ENCODE measurements around the gene NUP42.

NUP42 gene

DNA sequence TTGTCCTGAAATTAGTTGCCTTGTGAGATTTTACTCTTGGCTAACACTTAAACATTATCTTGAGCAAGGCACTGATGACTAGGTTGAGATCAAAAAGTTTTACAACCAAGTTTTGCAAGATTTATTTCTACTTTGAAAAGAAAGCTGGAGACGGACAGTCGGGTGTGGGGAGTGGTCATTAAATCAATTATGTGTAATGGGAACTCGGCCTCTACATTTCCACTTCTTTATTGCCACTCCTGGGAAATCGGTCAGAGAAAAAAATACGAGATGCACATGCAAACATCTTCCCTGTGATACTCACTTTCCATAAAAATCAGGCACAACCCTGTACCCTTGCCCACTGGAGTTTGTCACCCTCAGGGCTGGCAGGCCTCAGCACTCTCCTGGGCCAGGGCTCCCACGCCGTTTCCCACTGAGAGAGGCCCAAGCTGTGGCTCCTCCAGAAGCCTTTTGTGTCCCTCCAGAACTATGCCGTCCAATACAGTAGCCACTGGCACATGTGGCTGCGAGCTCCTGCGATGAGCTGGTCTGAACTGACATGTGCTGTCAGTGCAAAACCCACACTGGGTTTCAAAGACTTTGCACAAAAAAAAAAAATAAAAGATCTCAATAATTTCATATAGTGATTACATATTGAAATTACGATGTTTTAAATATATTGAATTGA lies 57.3 kb downstream of the NUP42 start:
- DNase-seq: no peak

DNA sequence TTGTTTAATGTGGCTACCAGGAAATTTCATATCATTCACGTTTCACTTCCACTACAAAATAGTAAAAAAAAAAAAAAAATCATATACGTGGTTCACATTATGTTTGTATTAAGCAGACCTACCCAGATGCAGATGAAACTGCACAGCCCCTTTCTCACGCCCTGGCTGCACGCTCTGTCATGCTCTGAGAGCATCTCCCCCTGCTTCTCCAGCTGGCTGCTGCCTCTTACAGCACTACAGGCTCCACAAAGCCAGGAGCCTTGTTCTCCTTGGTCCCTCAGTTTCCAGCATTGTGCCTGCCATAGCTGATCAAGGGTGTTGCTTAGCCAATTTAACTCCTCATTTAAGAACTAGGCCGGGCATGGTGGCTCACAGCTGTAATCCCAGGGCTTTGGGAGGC lies 57.9 kb downstream of the NUP42 start:
- DNase-seq: no peak

DNA sequence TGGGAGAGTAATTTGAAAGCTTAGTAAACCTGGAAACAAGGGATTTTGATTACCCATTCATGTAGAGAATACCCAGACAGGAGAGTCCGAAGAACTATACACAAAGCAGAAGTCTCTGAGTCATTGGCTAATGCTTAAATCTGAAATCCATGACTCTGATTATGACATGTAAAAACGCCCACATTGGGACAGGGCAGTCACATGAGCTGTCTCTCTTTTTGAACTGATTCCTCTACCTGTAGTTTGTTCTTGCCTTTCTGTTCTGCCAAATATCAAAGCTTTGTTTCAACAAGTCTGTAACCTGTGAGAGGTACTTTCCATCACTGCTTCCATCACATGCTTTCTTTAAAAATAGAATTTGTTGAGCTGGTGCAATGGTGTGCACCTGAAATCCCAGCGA lies 60.5 kb downstream of the NUP42 start:
- DNase-seq: no peak

DNA sequence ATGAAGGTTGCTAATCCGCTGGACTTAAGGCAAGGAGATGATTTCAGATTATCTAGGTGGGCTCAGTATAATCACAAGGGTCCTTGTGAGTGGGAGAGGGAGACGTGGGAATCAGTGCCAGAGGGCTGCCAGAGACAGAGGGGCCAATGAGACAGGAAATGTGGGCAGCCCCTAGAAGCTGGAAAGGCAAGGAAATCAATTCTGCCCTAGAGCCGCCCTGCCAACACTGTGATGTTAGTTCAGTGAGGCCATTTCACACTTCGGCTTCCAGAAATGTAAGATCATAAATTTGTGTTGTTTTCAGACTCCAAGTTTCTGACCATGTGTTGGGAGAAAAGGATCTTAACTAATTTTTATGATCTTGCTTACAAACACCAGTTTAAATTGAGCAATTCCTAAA lies 61.1 kb downstream of the NUP42 start:
- no peak for DNase-seq

DNA sequence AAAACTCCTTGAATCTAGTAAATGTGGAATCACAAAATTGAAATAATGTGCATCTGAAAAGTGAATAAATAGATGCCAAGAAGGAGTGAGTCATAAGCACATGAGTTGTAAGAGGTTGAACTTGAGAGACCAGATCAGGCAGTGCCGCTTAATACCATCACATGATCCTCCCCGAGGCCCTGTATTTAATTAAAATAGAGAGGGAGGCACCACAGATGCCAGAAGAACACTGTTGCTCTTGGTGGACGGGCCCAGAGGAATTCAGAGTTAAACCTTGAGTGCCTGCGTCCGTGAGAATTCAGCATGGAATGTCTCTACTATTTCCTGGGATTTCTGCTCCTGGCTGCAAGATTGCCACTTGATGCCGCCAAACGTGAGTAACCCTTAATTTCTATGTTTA lies 64.7 kb downstream of the NUP42 start, which contains the start of gene GPNMB:
TSS of gene GPNMB (plus strand) at position 221 of the 400 bp plus-strand sequence. CDS start at position 304, 83 bp downstream.
- DNase-seq: no peak

DNA sequence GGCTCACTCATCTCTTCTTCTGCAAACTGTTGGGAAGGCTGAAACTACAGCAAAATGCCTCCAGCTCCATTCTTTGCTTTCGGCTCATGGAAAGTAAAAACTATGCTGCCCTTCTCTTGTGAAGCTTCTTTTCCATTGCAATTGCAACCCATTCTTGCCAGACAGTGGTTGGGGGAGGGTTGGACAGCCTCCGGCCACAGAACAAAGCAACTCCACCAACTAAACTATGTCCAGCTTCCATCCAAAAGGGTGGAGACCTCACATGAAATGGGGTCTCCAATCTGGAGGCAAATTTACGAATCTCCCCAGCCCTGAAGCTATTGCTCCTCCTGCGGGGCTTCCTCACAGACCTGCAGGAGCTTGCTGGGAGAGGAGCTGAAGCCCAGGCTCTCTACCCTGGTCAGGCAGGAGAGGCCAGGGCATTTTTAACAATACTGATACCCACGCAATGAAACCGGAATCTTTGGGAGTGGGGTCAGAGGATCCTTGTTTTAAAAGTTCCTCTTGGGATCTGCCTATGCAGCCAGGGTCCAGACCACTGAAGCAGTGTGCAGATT lies 65.3 kb downstream of the NUP42 start:
- no peak for DNase-seq

DNA sequence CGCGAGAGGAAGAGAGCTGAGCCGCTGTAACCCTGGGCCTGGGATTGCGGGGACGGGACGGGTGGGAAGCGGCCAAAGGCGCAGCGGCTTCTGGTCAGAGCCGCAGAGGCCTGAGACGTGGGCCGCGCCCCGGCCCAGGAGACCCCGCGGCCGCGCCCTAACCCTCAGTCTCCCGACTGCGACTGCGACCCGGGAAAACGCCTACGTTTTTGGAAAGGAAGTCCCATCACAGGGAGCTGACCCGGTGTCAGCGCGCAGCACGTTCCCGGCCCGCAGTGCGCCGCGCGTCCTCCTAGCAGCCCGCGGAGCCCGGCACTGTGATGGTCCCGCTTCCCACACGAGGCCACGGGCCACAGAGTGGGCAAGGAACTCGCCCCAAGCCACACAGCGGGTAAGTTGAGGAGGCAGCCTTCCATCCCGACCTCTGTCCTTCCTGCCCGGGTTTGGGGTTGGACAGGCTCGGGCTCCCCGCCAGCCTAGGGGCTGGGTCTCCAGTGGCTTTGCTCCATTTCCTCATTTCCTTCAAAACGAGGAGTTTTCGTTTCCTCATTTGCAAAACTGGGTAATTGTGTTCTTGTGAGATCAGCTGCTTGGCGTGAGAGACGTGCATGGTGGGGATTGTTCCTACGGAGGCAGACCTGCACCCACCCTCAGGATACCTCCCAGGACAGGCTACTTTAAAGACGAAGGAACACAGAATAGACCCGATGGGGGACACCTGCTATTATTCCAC lies 65.9 kb downstream of the NUP42 start:
- peak; percentile 28 for DNase-seq

DNA sequence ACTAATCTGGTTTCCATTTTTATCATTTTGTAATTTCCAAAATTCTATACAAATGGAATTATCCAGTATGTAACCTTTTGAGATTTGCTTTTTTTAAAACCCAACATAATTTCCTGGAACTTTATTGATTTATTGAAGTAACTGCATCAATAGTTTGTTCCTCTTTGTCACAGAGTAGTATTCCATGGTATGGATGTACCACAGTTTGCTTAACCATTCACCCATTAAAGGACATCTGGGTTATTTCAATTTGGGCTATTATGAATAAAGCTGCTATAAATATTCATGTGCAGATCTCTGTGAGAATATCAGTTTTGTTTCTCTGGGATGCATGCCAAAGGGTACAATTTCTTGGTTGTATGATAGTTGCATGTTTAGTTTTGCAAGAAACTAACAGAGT lies 67.6 kb downstream of the NUP42 start:
- no peak for DNase-seq
